Activated CD8-positive, alpha-beta memory T cell treated with anti-CD3 and anti-CD28 coated beads for 36 hours (primary cell): ENCODE data around the gene CTXN1. TPM values are rescaled to one million over a fixed set of nuclear protein-coding genes. Genes with fewer than 3 reads are reported as not detected.

Experiments used
- CTCF ChIA-PET: fragments of 350-600 bp; sonication (Branson Sonifier 250); formaldehyde crosslinking; loops from one replicate; lab custom pipeline; 2021; ENCODE audit warnings: antibody characterized with exemption; lab: Charles Lee
- POLR2A ChIA-PET: fragments of 350-600 bp; sonication (Branson Sonifier 250); formaldehyde crosslinking; loops from one replicate; lab custom pipeline; 2021; ENCODE audit warnings: antibody characterized with exemption; lab: Charles Lee
- total RNA-seq, 2 experiments: library from RNA; stranded (reverse); gene quantifications; one replicate each; pipeline ENCODE4 v1.2.3, GENCODE V29; 2021

Gene CTXN1
- total RNA-seq, 2 experiments from 2014 or later: 0.69 to 0.91 TPM

- CTCF ChIA-PET: no interaction called here
Measured at GRCh38 chr19:7910321-7911161, 15.4 kb downstream of the CTXN1 start.

GRCh38 chr19:7909471-7910067 lies 16.4 kb downstream of the CTXN1 start:
- CTCF ChIA-PET: interaction anchor here (1.4 to 2.0 kb wide), 2 partner anchors 8 to 40 kb away, joined by 5 to 8 read pairs; no protein-coding TSS in a partner anchor
- POLR2A ChIA-PET: no interaction called here

More at GRCh38 chr19:7910321-7911161, 15.4 kb downstream of the CTXN1 start:
- POLR2A ChIA-PET: no interaction called here

GRCh38 chr19:7908742-7909461 lies 17.0 kb downstream of the CTXN1 start:
- ChIA-PET CTCF (interaction anchor here (1.4 to 2.0 kb wide), 2 partner anchors 9 to 40 kb away, joined by 5 to 8 read pairs; no protein-coding TSS in a partner anchor), POLR2A (no interaction called here)

- CTCF ChIA-PET: interaction anchor here (1.4 to 2.0 kb wide), 2 partner anchors 9 to 39 kb away, joined by 5 to 8 read pairs; no protein-coding TSS in a partner anchor
Measured at GRCh38 chr19:7908078-7908699, 17.7 kb downstream of the CTXN1 start.

GRCh38 chr19:7907544-7907943 lies 18.4 kb downstream of the CTXN1 start:
- CTCF ChIA-PET: interaction anchor here (2.0 kb wide), 1 partner anchor 10 kb away, joined by 8 read pairs; no protein-coding TSS in a partner anchor
- POLR2A ChIA-PET: no interaction called here

More at GRCh38 chr19:7908078-7908699, 17.7 kb downstream of the CTXN1 start:
- POLR2A ChIA-PET: no interaction called here

GRCh38 chr19:7907122-7907521 lies 18.8 kb downstream of the CTXN1 start:
- CTCF ChIA-PET: no interaction called here
- POLR2A ChIA-PET: interaction anchor here (0.9 kb wide), 1 partner anchor 28 kb away, joined by 3 read pairs; no protein-coding TSS in a partner anchor

- POLR2A ChIA-PET: interaction anchor here (1.1 kb wide), 1 partner anchor 372 kb away, joined by 3 read pairs; no protein-coding TSS in a partner anchor
- CTCF ChIA-PET: no interaction called here
Measured at GRCh38 chr19:7905859-7906258, 20.1 kb downstream of the CTXN1 start.

- ChIA-PET POLR2A (no interaction called here), CTCF (no interaction called here)
Measured at GRCh38 chr19:7905268-7905667, 20.7 kb downstream of the CTXN1 start.

- CTCF ChIA-PET: interaction anchor here (0.7 to 1.5 kb wide), 7 partner anchors 13 to 224 kb away, joined by 3 to 24 read pairs (median 4); partner anchors contain the start of genes SNAPC2, TIMM44 and TRAPPC5
- POLR2A ChIA-PET: interaction anchor here (1.5 kb wide), 1 partner anchor 16 kb away, joined by 11 read pairs; the partner anchor contains the start of gene SNAPC2
Measured at GRCh38 chr19:7904074-7905020, 21.6 kb downstream of the CTXN1 start.

- CTCF ChIA-PET: interaction anchor here (0.7 to 1.5 kb wide), 8 partner anchors 9 to 223 kb away, joined by 3 to 24 read pairs (median 4); partner anchors contain the start of genes SNAPC2, TIMM44 and TRAPPC5
- POLR2A ChIA-PET: interaction anchor here (0.5 to 1.5 kb wide), 3 partner anchors 17 to 1597 kb away, joined by 3 to 11 read pairs (median 3); partner anchors contain the start of gene SNAPC2
Measured at GRCh38 chr19:7903244-7904073, 22.5 kb downstream of the CTXN1 start, which contains the start of gene MAP2K7. Gene MAP2K7, plus strand, starts transcription at chr19:7903877. Its CDS starts 68 bp downstream, at chr19:7903945.

GRCh38 chr19:7902796-7903243 lies 23.1 kb downstream of the CTXN1 start:
- CTCF ChIA-PET: interaction anchor here (1.0 to 1.6 kb wide), 6 partner anchors 9 to 222 kb away, joined by 3 to 24 read pairs (median 5); partner anchors contain the start of genes SNAPC2, TIMM44 and TRAPPC5
- POLR2A ChIA-PET: interaction anchor here (0.5 to 1.5 kb wide), 2 partner anchors 18 to 1598 kb away, joined by 3 to 11 read pairs; partner anchors contain the start of gene SNAPC2

GRCh38 chr19:7901337-7901736 lies 24.6 kb downstream of the CTXN1 start:
- ChIA-PET CTCF (interaction anchor here (1.3 to 1.6 kb wide), 2 partner anchors 32 to 43 kb away, joined by 5 to 6 read pairs; no protein-coding TSS in a partner anchor), POLR2A (no interaction called here)

GRCh38 chr19:7900931-7901330 lies 25.0 kb downstream of the CTXN1 start:
- CTCF ChIA-PET: interaction anchor here (1.3 to 1.6 kb wide), 2 partner anchors 32 to 44 kb away, joined by 5 to 6 read pairs; no protein-coding TSS in a partner anchor
- POLR2A ChIA-PET: no interaction called here

- ChIA-PET POLR2A (interaction anchor here (0.5 kb wide), 1 partner anchor 294 kb away, joined by 3 read pairs; no protein-coding TSS in a partner anchor), CTCF (interaction anchor here (1.3 kb wide), 1 partner anchor 31 kb away, joined by 5 read pairs; no protein-coding TSS in a partner anchor)
Measured at GRCh38 chr19:7900401-7900870, 25.5 kb downstream of the CTXN1 start.

GRCh38 chr19:7899751-7900378 lies 26.1 kb downstream of the CTXN1 start:
- ChIA-PET CTCF (interaction anchor here (1.3 kb wide), 1 partner anchor 31 kb away, joined by 5 read pairs; no protein-coding TSS in a partner anchor), POLR2A (interaction anchor here (0.5 kb wide), 1 partner anchor 295 kb away, joined by 3 read pairs; no protein-coding TSS in a partner anchor)
